HG02970 (cell line): ENCODE data around the gene SDCBP2.

Source experiments
- ATAC-seq: cut with Tn5 transposase; IDR thresholded peaks from one replicate; pipeline ENCODE4 v1.9.1; 2021; ENCODE audit warnings: mild to moderate bottlenecking, moderate library complexity, moderate number of reproducible peaks; ENCODE audit not compliant: unreplicated experiment, low FRiP score

SDCBP2 gene

DNA sequence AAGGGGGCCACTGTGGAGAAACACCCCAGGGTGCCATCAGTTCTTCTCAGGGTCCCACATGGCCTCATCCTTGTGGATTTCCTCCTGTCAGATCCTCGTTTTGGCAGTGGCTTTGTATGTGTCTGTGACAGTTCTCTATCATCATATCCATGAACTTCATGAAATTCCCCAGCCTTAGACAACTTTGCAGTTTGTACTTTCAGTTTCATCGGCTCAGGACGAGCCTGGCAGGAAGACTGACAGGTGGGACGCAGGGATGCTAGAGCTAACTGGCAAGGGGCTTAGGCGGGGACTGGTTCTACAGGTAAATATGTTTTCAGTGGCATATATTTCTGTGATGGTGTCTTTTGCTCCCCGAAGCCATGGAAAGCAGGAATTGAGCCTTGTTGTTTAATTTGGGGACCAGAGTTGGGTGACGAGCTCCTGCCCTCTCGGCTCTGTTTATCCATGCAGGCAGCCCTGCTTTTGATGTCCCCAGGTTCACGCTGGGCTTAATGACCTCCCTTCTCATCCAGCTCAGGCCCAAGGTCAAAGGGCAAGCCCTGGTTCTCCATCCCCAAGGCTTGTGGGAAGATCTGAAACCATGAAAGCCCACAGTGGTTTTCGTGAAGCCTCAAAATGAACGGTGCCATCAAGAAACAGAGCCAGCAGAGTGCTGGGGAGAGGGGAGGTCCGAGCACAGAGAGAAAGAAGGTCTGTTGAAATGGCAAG is 11.2 kb downstream of the SDCBP2 start:
- ATAC-seq, result no peak

DNA sequence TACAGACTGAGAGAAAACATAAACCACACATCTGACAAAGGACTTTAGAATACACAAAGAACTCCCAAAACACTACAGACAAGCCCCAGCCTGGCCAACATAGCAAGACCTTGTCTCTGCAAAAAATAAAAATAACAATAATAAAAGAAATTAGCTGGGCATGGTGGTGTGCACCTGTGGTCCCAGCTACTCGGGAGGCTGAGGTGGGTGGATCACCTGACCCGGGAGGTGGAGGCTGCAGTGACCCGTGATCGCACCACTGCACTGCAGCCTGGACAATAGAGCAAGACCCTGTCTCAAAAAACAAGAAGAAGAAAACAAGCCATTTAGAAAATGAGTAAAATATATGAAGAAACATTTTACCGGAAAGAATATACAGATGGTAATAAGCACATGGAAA is 13.1 kb downstream of the SDCBP2 start:
- no peak for ATAC-seq

DNA sequence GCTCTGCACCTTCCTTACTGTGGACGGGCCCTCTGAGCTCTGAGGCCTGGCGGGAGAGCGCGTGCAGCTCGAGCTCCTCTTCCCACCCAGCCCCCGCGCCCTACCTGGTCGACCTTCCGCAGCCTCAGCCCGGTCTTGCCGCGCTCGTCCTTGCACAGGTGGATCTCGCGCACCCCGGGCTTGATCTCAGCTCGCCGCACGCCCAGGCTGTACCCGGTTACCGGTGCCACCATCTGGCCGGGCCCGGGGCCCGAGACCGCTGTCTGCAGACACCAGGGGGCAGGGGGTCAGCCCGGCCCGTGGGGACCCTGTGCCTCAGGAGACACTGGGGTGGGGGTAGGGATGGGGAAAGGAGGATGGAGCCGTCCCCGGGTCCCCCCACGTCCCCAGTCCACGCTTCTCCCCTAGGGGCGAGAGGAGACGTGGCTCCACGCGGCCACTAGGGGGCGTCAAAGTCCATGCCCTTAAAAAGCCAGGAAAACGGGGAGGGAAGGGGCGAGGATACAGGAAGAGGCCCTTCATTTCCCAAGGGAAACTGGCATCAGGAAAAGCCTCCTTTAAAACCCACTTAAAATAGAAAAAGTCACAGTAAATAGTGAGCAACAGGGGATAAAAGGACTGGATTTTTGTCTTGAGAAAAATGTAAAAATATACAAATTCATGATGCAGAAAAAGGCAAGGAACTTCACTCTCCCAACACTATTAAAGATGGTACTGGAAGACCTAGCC is 15.5 kb downstream of the SDCBP2 start:
- ATAC-seq, result no peak

DNA sequence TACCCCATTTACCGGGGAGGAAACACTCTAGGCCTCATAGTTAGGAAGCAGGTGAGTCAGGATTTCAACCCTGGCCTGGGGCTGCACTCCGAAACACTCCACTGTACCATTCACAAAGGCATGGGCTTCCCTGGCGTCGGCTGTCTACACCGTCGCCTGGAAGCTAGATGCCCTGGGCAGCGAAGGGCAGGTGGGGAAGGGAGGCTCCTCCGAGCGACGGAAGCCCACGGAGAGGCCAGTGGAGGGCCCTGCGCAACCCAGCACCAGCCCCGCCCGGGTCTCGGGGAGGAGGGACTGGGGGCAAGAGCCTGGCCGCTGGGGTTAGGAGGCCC is 16.1 kb downstream of the SDCBP2 start:
- no peak for ATAC-seq

DNA sequence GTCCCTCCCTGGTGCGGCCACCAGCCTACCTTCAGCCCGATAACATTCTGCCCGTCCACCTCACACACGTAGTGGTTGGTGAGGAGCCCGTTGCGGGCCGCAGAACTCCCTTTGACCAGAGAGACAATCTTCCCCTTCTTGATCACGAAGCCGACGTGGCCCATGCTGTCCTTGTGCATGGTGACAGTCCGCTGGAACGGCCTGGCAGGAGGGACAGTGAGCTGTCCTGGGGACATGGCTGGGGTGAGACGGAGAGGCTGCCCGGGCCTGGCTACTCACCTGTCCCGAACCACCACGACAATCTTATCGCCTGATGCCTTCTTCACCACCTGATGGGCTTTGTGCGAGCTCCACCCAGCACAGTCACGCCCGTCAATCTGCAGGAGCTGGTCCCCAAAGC is 16.6 kb downstream of the SDCBP2 start:
- ATAC-seq, result no peak

DNA sequence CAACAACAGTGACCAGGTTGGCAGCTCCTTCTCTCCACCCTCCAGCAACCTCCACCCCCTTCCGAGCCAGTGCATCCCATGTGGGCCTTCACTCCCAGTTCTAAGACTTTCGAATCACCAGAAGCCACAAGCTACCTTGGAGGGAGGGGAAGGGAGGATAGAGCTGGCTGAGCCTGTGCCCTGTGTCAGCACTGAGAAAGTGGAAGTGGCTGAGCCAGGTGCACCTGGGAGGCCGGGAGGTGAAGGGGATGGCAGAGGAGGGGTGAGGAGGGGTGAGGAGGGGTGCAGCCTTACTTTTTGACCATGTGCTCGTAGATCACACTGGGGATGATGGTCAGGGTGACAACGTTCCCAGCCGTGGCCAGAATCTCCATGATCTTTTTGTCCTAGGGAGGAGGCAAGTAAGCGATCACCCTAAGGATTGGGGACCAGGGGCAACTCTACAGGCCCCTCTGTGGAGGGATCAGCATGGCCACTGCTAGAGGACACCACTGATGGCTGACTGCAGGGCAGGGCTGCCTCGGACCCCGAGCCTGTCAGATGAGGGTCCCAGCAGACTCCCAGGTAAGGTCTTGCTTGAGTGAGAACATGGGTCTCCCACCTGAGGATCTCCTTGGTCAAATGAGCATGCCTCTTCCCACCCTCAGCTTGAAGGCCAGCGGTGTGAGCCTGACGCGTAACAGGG is 18.3 kb downstream of the SDCBP2 start:
- no peak for ATAC-seq

DNA sequence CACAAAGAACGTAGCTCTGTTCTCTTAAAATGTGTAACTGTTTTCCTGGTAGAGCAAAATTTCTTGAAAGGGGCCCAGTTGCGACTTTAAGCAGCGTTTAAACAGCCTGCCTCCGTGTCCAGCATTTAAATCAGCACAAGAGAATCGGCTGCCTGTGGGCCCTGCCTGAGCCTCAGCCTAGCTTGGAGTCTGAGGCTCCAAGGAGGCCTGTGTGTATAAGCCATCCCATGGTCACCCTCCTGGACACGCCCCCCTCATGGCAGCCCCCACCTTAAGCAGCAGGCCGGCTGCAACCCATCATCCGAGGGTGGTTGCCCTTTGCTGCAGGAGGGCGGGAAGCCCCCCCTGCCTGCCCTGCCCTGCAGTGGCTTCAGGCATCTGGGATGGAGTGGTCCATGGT is 18.9 kb downstream of the SDCBP2 start:
- no peak for ATAC-seq

DNA sequence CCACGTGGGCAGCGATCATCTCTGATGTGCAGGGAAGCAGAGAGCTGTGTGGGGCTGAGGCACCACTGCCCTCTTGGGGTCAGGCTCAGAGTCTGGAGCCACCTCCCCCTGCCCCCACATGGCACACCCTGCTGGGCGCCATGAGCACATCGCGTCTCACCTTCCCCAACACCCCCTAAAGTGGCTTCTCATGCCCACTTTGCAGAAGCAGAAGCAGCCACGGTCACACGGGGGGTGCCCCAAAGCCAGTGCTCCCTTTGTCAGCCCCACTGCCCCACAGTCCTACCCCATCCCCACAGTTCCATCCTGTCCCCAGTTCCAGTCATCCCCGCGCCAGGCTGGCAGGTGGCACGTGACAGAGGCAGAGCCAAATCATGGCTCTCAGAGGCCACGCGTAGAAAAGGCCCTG is 19.5 kb downstream of the SDCBP2 start:
- no peak for ATAC-seq

DNA sequence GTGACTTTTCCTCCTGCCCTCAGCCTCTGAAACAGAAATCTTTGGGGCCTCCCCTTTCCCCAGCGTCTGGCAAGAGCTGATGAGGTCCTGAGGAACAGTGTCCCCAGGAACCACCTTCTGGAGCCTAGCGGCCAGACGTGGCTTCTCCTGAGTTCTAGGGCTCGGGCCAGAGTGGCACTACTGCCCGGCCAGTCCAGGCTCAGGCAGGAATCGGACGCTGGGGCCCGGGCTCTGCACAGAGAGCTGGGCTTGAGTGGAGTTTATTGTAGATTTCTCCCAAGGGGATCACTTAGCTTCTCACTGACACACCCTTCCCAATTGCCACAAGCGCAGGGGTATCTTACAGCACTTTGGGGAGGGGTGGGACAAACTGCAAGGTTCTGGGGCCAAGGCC is 20.2 kb downstream of the SDCBP2 start:
- no peak for ATAC-seq

DNA sequence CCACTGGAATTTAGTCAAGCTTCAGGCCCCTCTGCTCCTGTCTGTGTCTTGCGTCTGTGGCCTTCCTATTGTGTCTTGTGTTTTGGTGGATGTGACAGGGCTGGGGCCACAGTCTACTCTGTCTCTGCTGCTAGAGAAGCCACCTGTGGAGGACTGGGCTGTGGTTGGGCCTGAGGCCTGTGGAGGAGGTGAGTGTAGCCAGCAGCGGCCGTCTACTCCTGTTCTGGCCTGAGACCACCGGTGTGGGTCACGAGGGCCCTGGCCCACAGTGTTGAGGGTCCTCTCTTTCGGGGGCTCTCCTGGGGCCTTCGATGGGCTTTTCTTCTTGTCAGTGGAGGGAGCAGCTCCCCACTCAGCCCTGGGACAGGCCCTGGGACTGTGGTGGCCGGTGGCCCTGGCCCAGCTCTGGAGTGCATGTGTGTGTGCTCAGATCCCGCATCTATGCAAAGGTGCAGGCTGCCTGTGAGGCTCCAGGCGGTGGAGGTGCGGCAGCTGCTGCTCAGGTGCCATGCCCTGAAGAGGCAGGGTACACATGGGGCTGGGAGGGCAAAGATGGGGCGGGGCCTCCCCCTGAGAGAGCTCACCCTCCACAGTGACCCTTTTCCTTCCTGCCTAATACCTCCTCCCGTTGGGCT is 20.8 kb downstream of the SDCBP2 start:
- no peak for ATAC-seq

DNA sequence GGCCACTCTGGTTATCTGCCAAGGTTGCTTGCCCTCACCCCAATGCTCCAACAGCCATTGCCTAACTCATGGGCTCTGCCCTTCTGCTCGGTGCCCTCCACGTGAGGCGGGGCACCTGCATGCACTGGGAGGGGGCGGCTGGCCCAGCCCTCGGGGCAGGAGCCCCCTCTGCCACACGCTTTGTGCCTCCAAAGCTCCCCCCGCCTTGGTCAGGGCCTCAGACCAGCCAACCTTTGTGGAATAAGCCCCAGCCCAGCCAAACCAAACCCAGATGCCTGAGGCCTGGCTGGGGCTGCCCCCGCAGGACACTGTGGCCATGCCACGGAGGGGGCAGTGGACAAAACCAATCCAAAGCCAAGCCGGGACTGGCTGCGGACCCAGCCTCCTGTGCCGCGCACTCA is 21.4 kb downstream of the SDCBP2 start:
- no peak for ATAC-seq

DNA sequence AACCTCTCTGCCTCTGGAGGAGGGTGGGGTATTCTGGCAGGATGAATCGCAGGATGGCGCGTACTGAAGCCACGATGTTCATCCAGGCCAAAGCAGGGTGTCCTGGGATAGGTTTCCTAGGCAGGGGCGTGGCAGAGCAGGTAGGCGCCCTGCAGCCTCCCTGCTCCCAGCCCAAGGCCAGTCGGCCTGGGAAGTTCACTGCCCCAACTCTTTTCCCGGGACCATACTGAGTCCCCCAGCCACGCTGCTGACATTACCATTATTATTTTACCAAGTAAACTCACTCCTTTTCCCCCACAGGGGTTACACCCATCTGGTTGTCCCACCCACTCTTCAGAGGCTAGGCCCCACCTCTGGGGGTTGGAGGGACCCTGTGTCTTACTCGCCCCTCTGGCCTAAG is 21.8 kb downstream of the SDCBP2 start:
- no peak for ATAC-seq

DNA sequence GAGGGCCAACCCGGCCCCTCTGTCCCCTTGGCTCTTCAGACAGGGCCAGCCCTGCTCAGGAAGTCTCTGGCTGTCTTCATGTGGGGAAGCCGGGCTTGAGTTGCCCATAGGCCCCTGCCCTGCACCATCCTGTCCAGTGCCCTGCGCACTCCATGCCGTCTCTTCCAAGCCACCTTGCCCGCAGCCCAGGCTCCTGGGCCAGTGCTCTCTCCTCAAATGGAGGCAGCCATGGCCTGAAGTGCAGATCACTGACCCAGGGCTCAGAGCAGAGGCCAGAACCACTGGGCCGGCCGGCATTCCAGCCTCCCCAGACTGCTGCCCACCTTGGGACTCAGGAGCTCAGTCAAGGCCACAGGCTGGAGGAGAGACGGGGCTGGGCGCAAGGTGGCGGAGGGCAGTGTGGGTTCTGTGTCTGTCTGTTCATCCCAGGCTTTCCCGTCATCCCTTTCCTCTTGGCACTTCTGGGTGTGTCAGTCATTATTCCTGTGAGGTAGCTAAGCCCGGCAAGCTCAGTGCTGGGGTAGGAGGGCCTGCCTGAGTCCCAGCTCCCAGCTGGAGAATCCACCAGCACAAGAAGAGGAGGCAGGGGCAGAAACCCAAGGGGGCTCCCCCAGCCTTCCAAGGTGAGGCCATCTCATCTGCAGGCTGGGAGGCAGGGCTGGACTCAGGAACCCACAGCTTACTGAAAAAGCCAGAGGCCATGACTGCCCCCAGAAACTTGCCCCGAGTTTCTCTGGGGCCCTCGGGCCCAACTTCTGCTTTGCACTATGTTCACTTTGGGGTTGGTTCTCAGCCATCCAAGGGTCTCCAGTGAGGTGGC is 22.4 kb downstream of the SDCBP2 start:
- ATAC-seq, result no peak

DNA sequence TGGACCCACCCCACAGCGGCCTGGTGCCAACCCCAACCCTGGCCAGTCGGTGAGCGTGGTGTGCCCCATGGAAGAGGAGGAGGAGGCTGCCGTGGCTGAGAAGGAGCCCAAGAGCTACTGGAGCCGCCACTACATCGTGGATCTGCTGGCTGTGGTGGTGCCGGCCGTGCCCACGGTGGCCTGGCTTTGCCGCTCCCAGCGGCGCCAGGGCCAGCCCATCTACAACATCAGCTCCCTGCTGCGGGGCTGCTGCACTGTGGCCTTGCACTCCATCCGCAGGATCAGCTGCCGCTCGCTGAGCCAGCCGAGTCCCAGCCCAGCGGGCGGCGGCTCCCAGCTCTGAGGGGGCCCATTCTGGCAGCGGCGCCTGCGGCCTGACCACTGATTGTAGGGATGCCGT is 23.2 kb downstream of the SDCBP2 start:
- ATAC-seq, result no peak

DNA sequence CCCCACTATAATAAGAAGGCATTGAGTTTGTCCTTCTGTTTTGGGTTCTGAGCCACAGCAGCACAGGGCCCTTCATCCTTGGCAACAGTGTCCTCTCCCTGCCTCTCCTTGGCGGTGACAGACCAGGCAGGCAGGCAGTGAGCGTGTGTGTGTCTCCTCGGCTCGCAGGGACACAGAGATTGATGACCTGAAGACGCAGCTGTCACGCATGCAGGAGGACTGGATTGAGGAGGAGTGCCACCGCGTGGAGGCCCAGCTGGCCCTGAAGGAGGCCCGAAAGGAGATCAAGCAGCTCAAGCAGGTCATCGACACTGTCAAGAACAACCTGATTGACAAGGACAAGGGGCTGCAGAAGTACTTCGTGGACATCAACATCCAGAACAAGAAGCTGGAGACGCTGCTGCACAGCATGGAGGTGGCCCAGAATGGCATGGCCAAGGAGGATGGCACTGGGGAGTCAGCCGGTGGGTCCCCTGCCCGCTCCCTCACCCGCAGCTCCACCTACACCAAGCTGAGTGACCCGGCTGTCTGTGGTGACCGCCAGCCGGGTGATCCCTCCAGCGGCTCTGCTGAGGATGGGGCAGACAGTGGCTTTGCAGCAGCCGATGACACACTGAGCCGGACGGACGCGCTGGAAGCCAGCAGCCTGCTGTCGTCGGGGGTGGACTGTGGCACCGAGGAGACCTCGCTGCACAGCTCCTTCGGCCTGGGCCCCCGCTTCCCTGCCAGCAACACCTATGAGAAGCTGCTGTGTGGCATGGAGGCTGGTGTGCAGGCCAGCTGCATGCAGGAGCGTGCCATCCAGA is 24.0 kb downstream of the SDCBP2 start:
- ATAC-seq, result no peak

DNA sequence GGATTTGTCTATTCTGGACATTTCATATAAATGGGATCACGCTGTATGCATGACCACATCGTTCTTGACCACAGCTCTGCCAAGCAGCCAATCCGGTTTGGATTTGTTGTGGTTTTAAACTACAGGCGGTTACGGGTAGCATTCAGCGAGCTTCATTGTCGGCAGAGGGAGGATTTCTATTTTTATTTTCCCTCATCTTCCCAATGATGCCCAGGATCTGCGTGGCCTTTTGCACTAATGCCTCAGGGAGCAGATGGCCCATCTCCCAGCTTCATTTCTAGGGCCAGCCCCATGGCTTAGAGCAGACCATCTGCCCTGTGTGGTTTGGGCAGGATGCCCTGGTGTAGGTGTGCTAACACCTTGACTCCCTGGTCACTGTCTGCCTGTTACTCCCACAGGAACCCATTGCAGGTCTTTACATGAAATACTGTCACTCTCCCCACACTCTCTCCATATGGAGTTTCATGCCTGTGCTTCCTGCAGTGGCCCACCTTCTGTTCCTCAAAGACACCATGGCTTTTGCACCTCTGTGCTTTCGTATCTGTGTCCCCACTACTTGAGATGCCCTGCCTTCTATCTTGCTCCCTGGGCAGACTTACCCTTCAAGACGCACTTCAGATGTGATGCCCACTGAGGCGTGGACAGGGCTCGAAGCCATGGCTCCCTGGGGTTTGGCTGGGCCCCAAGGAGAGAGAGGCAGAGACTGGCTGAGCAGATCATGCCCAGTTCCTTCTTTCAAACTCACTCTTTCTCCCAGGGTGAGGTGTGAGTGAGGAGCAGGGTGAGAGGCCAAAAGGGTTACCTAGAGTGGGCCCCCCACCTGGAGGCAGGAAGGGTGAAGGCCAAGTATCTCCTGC is 26.0 kb downstream of the SDCBP2 start:
- no peak for ATAC-seq

DNA sequence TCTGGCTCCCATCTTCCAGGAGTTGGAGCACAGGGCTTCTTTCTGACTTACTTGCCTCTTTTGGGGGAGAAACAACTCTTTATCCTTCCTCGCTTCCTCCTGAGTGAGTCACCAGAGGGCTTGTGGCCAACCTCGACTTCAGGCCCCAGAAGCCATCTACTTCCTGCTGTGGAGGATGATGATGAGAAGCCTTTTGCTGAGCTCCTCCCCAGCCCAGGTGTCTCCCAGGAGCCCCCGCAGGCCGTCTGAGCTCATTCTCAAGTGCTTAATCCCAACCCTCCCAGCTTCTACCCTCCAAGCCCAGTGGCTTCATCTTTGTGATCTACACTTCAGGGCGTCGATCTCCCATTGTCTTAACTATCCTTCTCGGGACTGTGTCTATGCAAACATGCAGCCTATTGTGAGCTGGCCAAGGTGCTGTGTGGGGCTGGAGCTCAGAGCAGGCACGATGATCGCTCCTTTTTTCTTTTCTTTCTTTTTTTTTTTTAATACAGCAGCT is 27.9 kb downstream of the SDCBP2 start:
- ATAC-seq, result no peak

DNA sequence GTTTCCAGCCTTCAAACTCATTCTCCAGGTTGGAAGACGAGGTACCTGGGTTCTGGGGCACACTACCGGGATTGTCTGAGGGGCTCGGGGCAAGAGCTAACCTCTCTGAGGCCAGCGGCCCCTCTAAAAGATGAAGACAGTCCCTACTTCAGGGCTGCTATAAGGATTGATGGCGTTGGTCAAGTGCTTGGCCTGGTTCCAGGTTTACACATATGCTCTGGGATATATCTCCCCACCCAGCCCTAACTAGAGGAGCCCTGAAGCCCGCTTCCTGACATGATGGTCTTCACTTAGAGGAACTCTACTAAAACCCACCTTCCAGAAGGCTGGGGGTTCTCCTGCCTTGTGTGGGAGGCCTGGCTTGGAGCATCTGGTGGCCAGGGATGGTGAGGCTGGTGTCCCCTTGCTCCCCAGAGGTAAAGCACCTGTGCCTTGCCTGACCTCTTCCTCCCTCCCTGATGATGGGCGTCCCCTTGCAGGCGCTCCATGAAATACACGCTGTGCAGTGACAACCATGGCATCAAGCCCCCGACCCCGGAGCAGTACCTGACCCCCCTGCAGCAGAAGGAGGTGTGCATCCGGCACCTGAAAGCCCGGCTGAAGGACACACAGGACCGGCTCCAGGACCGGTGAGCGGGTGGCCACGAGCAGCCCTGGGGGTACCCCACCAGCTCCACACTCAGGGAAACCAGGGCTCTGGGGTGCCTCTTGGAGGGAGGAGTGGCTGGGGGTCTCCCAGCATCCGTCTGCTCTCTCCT is 28.7 kb downstream of the SDCBP2 start:
- ATAC-seq, result no peak
